Prostate gland (tissue), 2 donors: ENCODE results near the gene ASAH2. TPM values are rescaled to one million over a fixed set of nuclear protein-coding genes. Genes with fewer than 3 reads are reported as not detected.
"Not testable (repeated sequence)": the region's sequence is repeated elsewhere in the genome, so short reads cannot be mapped to it uniquely, and the experiment has no call there.

ENCODE experiments used
- DNase-seq: peaks from one replicate; pipeline ENCODE4 v3.0.0-alpha.2; 2019; ENCODE audit warnings: low spot score
- H3K27ac ChIP-seq, 2 donors: fragments of 200-600 bp; sonication (generic); 2 replicates each; pipeline ENCODE4 v1.5.1; 2017 to 2019
- H3K27me3 ChIP-seq: fragments of 200-600 bp; sonication (generic); replicated peaks from 2 replicates; pipeline ENCODE4 v1.5.1; 2019; ENCODE audit not compliant: insufficient read depth
- H3K36me3 ChIP-seq, 2 donors: fragments of 200-600 bp; sonication (generic); 1 replicate in 1 of 2; 2 replicates in 1 of 2; pipeline versions ENCODE4 v1.5.1 to v1.8.1; 2017 to 2019
- H3K4me1 ChIP-seq: fragments of 200-600 bp; sonication (generic); replicated peaks from 2 replicates; pipeline ENCODE4 v1.5.1; 2019
- H3K4me3 ChIP-seq, 2 donors: fragments of 200-600 bp; sonication (generic); 2 replicates each; pipeline ENCODE4 v1.5.1; 2017 to 2019
- H3K9me3 ChIP-seq: fragments of 200-600 bp; sonication (generic); 2 replicates; pipeline ENCODE4 v1.5.1; 2017
- CTCF ChIP-seq, 4 experiments: fragments of 200-600 bp in 2 of 4; fragments of 450-650 bp in 2 of 4; sonication (generic) in 2 of 4; IDR thresholded peaks; 1 replicate in 3 of 4; 2 replicates in 1 of 4; pipeline ENCODE4 v1.5.1; 2016 to 2019; ENCODE audit warnings: antibody characterized with exemption in 4 of 4, mild to moderate bottlenecking in 2 of 4, moderate library complexity in 2 of 4
- POLR2A ChIP-seq: fragments of 450-650 bp; IDR thresholded peaks from one replicate; pipeline ENCODE4 v1.6.1; 2016; ENCODE audit warnings: antibody characterized with exemption, mild to moderate bottlenecking
- POLR2AphosphoS5 ChIP-seq: sonication (generic); formaldehyde crosslinking; IDR thresholded peaks from one replicate; pipeline ENCODE4 v1.6.1; 2017; ENCODE audit warnings: antibody characterized with exemption
- WGBS: methylation state at CpG from one replicate; pipeline ENCODE4 v1.1.5; 2018; 5-methylcytosine and 5-hydroxymethylcytosine counted together
- intact Hi-C: fragments of 100-400 bp; cut with DNase I; formaldehyde crosslinking; loops from one replicate; pipeline ENCODE4 v1.14.2; 2022
- total RNA-seq, 2 donors: library from RNA; depleted of rRNA; stranded (reverse); fragments of >200 nt; gene quantifications; one replicate each; pipeline ENCODE4 v1.1.0, GENCODE V29; 2016

ASAH2 gene
- total RNA-seq, 2 donors from 2014 or later = 1.1 to 1.9 TPM

DNA sequence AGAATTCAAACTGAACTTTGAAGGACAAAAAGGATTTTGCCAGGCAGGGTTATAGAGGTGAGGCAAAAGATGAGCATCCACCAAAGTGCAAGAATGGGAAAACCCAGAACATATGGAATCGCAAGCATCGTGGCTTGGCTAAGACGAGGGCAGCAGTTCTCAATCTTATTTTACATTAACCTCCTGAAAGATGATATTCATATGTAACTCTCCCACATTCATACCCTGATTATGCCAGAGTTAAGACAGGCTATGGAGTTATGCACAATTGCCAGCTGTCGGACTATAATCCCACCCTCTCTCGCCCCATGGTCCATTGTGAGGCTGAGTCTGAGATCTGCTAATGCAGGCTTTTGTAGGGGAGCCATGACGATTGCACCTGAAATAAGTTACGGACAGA lies 21.2 kb upstream of the ASAH2 start:
- intact Hi-C loops = no loop called here
- WGBS = 94% methylated on average over 7 of the region's 7 CpGs
- H3K4me1 ChIP-seq = no peaks in the 10 kb centered on the region

DNA sequence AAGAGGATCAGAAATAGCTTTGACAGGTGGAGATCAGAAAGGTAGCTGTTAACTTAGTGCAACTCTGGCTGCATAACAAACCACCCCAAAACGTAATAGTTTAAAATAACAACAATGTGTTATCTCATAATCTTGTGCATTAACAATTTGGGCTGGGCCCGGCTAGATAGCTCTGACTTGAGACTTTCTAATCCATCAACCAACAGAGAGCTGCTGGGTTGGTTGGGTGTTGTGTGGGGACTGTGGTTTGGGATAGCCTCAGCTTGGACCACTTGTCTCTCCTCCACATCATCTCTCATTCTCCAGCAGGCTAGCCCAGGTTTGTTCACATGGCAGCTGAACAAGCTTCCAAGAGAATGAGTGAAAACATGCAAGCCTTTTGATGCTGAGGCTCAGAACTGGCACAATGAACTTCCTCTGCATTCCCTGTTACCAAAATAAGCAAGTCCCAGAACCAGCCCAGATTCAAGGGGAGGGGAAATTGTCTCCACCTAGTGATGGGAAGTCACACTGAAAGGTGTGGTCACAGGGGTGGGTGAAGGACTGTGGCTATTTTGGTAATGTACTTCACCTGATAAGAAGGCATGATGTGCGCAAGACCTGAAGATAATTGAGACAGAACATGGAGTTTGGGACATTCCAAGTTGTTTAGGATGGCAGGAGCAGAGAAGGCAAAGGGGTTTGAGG lies 20.4 kb upstream of the ASAH2 start:
- H3K36me3 ChIP-seq = no peaks in the 10 kb centered on the region
- intact Hi-C loops = no loop called here
- no peaks in the 10 kb centered on the region for H3K27me3 ChIP-seq
- no peak overlapping the region for H3K27ac ChIP-seq
- 70% methylated on average over 3 of the region's 3 CpGs for WGBS
- no peaks in the 10 kb centered on the region for H3K9me3 ChIP-seq
- TF ChIP-seq POLR2AphosphoS5 (no peak), CTCF (IDR thresholded peaks at IDR 0.05) (no peak), POLR2A (no peak)
- DNase-seq = no peak
- H3K4me1 ChIP-seq = no peaks in the 10 kb centered on the region
- no peak overlapping the region for H3K4me3 ChIP-seq

More for the DNA sequence above, 21.2 kb upstream of the ASAH2 start:
- no peaks in the 10 kb centered on the region for H3K27me3 ChIP-seq
- no peaks in the 10 kb centered on the region for H3K36me3 ChIP-seq
- TF ChIP-seq POLR2A (no peak), POLR2AphosphoS5 (no peak), CTCF (IDR thresholded peaks at IDR 0.05) (no peak)
- no peak for DNase-seq
- no peak overlapping the region for H3K4me3 ChIP-seq
- H3K9me3 ChIP-seq = no peaks in the 10 kb centered on the region
- H3K27ac ChIP-seq = no peak overlapping the region

DNA sequence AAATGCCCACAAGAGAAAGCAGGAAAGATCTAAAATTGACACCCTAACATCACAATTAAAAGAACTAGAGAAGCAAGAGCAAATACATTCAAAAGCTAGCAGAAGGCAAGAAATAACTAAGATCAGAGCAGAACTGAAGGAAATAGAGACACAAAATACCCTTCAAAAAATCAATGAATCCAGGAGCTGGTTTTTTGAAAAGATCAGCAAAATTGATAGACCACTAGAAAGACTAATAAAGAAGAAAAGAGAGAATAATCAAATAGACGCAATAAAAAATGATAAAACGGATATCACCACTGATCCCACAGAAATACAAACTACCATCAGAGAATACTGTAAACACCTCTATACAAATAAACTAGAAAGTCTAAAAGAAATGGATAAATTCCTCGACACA lies 16.6 kb upstream of the ASAH2 start:
- H3K4me1 ChIP-seq, DNase-seq, H3K27me3 ChIP-seq, H3K27ac ChIP-seq, H3K9me3 ChIP-seq, H3K36me3 ChIP-seq, intact Hi-C loops, H3K4me3 ChIP-seq: not testable (repeated sequence)
- 86% methylated on average over 3 of the region's 3 CpGs for WGBS

DNA sequence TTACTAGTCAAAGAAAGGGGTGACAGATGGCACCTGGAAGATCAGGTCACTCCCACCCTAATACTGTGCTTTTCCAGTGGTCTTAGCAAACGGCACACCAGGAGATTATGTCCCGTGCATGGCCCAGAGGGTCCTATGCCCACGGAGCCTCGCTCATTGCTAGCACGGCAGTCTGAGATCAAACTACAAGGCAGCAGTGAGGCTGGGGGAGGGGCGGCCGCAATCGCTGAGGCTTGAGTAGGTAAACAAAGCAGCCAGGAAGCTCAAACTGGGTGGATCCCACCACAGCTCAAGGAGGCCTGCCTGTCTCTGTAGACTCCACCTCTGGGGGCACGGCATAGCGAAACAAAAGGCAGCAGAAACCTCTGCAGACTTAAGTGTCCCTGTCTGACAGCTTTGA lies 11.3 kb upstream of the ASAH2 start:
- DNase-seq, intact Hi-C loops: not testable (repeated sequence)
- 80% methylated on average over 10 of the region's 10 CpGs for WGBS

GRCh38 chr10:50260791-50261281 lies 9.5 kb upstream of the ASAH2 start:
- no peak overlapping the region for H3K27ac ChIP-seq
- WGBS = 57% methylated on average over 2 of the region's 2 CpGs
- H3K27me3 ChIP-seq = no peaks in the 10 kb centered on the region
- H3K4me3 ChIP-seq = no peak overlapping the region
- no peaks in the 10 kb centered on the region for H3K4me1 ChIP-seq
- intact Hi-C loops = no loop called here
- no peaks in the 10 kb centered on the region for H3K9me3 ChIP-seq
- H3K36me3 ChIP-seq = no peaks in the 10 kb centered on the region
- DNase-seq = no peak
- TF ChIP-seq POLR2AphosphoS5 = no peak
- no peak for TF ChIP-seq POLR2A
- TF ChIP-seq CTCF (IDR thresholded peaks at IDR 0.05) = no peak

More for the DNA sequence above, 11.3 kb upstream of the ASAH2 start:
- not testable (repeated sequence) for H3K36me3 ChIP-seq, H3K27me3 ChIP-seq, H3K4me3 ChIP-seq, H3K27ac ChIP-seq, H3K4me1 ChIP-seq, H3K9me3 ChIP-seq

DNA sequence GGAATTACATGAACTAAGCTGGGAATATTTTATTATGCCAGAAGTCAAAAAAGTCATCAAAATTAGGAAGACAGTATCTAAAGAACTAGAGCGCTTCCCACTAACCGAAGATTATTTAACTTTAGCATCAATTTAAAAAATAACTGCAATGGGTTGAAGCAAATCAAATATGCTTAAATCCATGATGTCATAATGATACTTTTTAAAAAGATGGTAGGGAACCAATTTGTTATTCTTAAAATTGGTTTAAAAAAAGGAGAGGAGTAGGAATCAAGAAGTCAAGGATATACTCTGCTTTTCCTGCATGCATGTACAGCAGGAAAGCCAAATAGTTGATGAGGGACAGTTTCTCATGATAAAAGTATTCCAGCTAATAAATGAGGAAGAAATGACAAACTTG lies 3.2 kb upstream of the ASAH2 start:
- no peak overlapping the region for H3K4me3 ChIP-seq
- H3K36me3 ChIP-seq = no peaks in the 10 kb centered on the region
- intact Hi-C loops = no loop called here
- no peak for DNase-seq
- TF ChIP-seq CTCF (IDR thresholded peaks at IDR 0.05) (no peak), POLR2AphosphoS5 (no peak), POLR2A (no peak)
- no peaks in the 10 kb centered on the region for H3K4me1 ChIP-seq
- WGBS = 49% methylated on average over 2 of the region's 2 CpGs
- no peak overlapping the region for H3K27ac ChIP-seq
- H3K9me3 ChIP-seq = no peaks in the 10 kb centered on the region
- no peaks in the 10 kb centered on the region for H3K27me3 ChIP-seq
